WI38 (cell line): Measurements from ENCODE around the gene FBXO36.
A peak's percentile ranks its signal among the peaks of the same experiment; 100 is the strongest.

Experiments used
- H3K4me3 ChIP-seq: 2 replicates; pipeline ENCODE4 v1.5.1; 2011; ENCODE audit warnings: low read depth, mild to moderate bottlenecking, control low read depth, low read length
- CTCF ChIP-seq: IDR thresholded peaks from 2 replicates; pipeline ENCODE4 v1.5.1; 2012; ENCODE audit warnings: low read depth, mild to moderate bottlenecking, control low read depth, low read length

The FBXO36 gene

GRCh38 chr2:230007931-230008707 lies 85.8 kb downstream of the FBXO36 start:
- no peak overlapping the region for H3K4me3 ChIP-seq
- TF ChIP-seq CTCF, result peak; percentile 70

- no peak overlapping the region for H3K4me3 ChIP-seq
- no peak for TF ChIP-seq CTCF
Measured at GRCh38 chr2:230008708-230009066, 86.4 kb downstream of the FBXO36 start.

DNA sequence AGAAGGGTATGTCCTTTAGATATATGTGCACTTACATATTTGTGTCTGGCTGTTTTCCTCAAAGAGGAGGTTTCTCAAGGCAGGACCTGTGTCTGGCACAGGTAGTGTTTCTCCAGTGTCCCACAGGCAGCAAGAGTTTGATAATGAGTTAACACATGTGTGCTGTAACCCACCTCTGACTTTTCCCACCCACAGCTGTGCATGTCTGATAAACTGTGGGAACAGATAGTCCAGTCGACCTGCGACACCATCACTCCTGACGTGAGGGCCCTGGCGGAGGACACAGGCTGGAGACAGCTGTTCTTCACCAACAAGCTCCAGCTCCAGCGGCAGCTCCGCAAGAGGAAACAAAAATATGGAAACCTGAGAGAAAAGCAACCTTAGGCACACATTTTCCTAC lies 88.2 kb downstream of the FBXO36 start:
- TF ChIP-seq CTCF, result no peak
- no peak overlapping the region for H3K4me3 ChIP-seq

- TF ChIP-seq CTCF, result no peak
- H3K4me3 ChIP-seq, result no peak overlapping the region
Measured at GRCh38 chr2:230011617-230012016, 89.3 kb downstream of the FBXO36 start.

- TF ChIP-seq CTCF, result no peak
- H3K4me3 ChIP-seq, result no peak overlapping the region
Measured at GRCh38 chr2:230012267-230012884, 90.1 kb downstream of the FBXO36 start.

DNA sequence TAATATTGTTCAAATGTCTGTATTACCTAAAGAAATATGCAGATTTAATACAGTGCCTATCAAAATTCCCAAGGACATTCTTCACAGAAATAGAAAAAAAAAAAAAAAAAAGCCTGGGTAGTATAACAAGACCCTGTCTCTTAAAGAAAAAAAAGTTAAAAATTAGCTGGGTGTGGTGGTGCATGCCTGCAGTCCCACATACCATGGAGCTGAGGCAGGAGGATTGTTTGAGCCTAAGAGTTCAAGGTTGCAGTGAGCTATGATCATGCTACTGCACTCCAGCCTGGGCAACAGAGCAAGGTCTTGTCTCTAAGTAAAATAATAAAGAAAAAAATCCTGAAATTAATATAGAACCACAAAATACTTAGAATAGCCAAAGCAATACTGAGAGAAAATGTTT lies 94.5 kb downstream of the FBXO36 start:
- H3K4me3 ChIP-seq, result no peak overlapping the region
- TF ChIP-seq CTCF, result no peak

DNA sequence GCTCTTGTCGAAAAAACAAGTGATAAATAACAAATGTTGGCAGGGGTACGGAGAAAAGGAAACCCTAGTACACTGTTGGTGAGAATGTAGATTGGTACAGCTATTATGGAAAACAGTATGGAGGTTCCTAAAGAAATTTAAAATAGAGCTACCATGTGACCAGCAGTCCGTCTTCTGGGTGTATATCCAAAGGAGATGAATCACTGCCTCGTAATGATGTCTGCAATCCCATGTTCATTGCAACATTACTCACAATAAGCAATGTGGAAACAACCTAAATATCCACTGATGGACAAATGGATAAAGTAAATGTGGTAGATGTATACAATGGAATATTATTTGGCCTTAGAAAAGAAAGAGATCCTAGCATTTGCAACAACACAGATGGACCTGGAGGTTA lies 95.8 kb downstream of the FBXO36 start:
- TF ChIP-seq CTCF, result no peak

More for the DNA sequence above, 95.8 kb downstream of the FBXO36 start:
- no peak overlapping the region for H3K4me3 ChIP-seq
